BLaER1 treated with 17β-estradiol and CSF1 and Interleukin-3, amounts not matched to agents 10 nM and 100 nM (cell line): ENCODE data around the gene GRM2.
A peak's percentile ranks its signal among the peaks of the same experiment; 100 is the strongest.

Experiments
- H3K27ac ChIP-seq, 11 experiments: shearing (Covaris generic); formaldehyde crosslinking; 2 replicates each; pipeline ENCODE4 v1.8.1; 2022
- H3K27me3 ChIP-seq, 11 experiments: shearing (Covaris generic); formaldehyde crosslinking; 2 replicates each; pipeline ENCODE4 v1.8.1; 2022
- H3K36me3 ChIP-seq, 11 experiments: shearing (Covaris generic); formaldehyde crosslinking; 2 replicates each; pipeline ENCODE4 v1.8.1; 2022
- H3K4me1 ChIP-seq, 10 experiments: shearing (Covaris generic); formaldehyde crosslinking; 2 replicates each; pipeline ENCODE4 v1.8.1; 2022
- H3K4me2 ChIP-seq, 11 experiments: shearing (Covaris generic); formaldehyde crosslinking; 2 replicates each; pipeline ENCODE4 v1.8.1; 2022
- H3K4me3 ChIP-seq, 10 experiments: shearing (Covaris generic); formaldehyde crosslinking; 2 replicates each; pipeline ENCODE4 v1.8.1; 2022
- H3K9ac ChIP-seq, 11 experiments: shearing (Covaris generic); formaldehyde crosslinking; 2 replicates each; pipeline ENCODE4 v1.8.1; 2022
- H3K9me3 ChIP-seq, 11 experiments: shearing (Covaris generic); formaldehyde crosslinking; replicated peaks in 1 of 11; 2 replicates each; pipeline ENCODE4 v1.8.1; 2022
- H4K20me1 ChIP-seq, 11 experiments: shearing (Covaris generic); formaldehyde crosslinking; 2 replicates each; pipeline ENCODE4 v1.8.1; 2022
- Cebpa-rat ChIP-seq, 11 experiments: shearing (Covaris generic); IDR thresholded peaks; 2 replicates each; pipeline ENCODE4 v1.8.1; 2022

GRM2 gene

DNA sequence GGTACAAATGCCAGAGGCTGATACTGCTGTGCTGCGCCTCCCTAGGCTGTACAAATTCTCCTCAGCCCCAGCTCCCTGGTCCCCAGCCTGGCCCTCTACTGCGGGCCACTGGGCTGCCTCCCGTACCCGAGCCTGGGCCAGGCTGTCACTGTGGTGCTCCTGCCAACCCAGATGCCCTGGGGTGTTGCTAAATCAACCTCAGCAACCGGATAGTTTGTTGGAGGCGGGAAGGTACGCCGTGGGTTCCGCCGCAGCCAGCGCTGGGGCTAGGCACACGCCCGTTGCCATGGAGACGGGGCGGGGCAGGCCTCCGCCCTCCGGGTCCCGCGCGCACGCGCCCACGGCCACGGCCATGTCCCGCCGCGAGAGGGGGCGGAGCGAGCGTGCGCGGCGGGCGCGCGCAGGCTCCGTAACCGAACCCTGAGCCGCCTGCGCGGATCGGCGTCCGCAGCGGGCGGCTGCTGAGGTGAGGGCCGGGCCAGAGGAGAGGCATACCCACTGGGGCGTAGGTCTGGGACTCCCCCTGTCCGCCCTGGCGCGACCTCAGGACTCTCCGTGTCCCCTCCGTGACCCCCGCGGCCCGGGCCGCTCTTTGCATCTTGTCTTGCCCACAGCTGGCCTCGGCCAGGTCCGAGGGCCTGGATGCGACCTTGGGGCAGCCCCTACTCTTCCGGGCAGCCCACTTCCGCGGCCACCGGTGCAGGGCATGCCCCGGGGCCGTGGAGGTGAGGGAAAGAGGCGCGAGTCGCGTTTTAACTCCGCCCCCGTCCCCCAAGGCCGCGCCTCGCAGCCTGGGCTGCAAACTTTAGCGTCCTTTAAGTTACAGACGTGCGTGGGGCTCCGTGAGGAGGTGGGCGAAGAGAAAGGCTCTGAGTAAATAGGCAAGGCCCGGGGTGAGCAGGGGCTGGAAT lies 35.8 kb upstream of the GRM2 start, which contains the start of gene TEX264:
TEX264 (plus strand) TSS at position 430 of the 911 bp plus-strand sequence. CDS start 3,053 bp downstream, outside the sequence.
- Histone ChIP-seq H3K4me2 (peak within 1 kb of the TSS; percentile 84 to 99 (median 97)), H3K9ac (peak within 1 kb of the TSS; percentile 86 to 98 (median 92)), H3K4me1 (peaks cover 46 to 91% (median 82%) of the 10 kb centered on the region in 10 experiments), H4K20me1 (peaks cover 0 to 30% (median 0%) of the 10 kb centered on the region in 11 experiments; a peak in 3 of 22 replicates), H3K9me3 (no peaks in the 10 kb centered on the region), H3K4me3 (peak within 1 kb of the TSS; percentile 71 to 94 (median 82)), H3K27me3 (no peaks in the 10 kb centered on the region), H3K27ac (peak within 1 kb of the TSS; percentile 68 to 98 (median 93)), H3K36me3 (peaks cover 9 to 43% (median 22%) of the 10 kb centered on the region in 11 experiments; a peak in 20 of 22 replicates)
- peak in 5 of 11 experiments; percentile 20 to 77 (median 55); a peak in 8 of 22 replicates for TF ChIP-seq Cebpa-rat (IDR thresholded peaks at IDR 0.05)

DNA sequence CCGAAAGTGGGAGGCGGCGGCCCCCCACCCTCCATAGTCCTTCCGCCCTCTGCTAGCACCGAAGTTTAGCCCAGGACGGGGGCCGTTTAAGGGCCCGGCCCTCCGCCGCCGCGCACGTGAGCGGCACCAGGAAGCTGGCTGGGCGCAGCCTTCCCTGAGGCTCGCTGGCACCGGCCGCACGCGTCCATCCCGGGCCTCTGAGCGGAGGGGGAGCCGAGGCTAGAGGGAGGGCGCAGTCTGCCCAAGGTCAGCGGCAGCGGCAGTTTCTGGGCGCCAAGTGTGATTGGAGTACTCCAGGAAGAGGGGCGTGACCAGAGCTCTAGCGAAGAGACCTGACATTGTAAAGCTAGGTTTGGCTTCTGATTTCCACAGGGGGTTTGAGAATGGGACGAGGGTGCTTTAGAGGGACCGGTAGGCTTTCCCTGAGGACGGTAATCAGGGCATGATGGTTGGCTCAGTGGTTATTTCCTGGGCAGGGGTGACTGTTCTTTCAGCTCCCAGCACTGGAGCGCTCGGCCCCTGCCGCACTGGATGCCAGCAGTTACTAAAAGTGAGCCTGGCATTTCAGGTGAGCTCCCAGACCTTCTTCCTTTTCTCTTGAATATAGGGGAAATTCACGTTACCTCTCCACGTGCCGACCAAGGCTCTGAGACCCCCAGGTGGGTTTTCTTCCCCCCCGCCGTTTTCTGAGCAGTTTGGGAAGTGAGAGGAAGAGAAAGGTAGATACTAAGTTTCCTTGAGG lies 35.0 kb upstream of the GRM2 start:
- H3K4me1 ChIP-seq = peaks cover 46 to 92% (median 84%) of the 10 kb centered on the region in 10 experiments
- H3K4me2 ChIP-seq = peak overlapping the region; percentile 84 to 99 (median 97)
- peaks cover 0 to 33% (median 0%) of the 10 kb centered on the region in 11 experiments; a peak in 3 of 22 replicates for H4K20me1 ChIP-seq
- peak overlapping the region; percentile 68 to 98 (median 93) for H3K27ac ChIP-seq
- H3K27me3 ChIP-seq = no peaks in the 10 kb centered on the region
- no peaks in the 10 kb centered on the region for H3K9me3 ChIP-seq
- peak overlapping the region; percentile 71 to 94 (median 82) for H3K4me3 ChIP-seq
- peaks cover 13 to 45% (median 31%) of the 10 kb centered on the region in 11 experiments; a peak in 21 of 22 replicates for H3K36me3 ChIP-seq
- peak overlapping the region; percentile 86 to 98 (median 92) for H3K9ac ChIP-seq
- TF ChIP-seq Cebpa-rat (IDR thresholded peaks at IDR 0.05) = no peak

DNA sequence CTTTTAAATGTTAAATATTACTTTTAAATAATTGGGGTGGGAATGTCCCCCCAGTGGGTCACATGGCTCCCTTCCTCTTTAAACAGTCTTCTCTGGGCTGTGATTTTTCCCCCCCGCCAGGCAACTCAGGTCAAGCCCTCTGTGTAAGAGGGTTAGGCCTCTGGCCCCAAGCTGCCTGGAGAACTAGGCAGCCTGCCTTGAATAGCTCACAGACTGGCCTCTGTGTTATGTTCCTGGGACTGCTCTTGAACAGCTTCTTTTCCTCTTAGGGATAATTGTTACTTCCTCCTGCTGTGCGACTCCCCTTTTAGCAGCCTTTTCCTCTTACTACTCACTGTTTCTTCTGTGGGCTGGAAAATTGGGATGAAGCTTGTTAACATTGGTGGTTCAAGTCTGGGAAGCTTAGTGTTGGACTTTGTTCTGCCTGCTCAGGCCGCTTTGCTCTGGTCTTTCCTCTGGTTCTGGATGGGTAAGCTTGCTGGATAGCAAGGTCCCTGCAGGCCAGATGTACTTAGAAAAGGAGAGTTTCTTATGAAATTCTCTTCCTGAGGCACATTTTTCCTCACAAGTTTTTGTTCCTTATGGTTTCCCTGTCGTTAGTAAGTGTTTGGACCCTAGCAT lies 33.6 kb upstream of the GRM2 start:
- Histone ChIP-seq H3K9me3 (no peaks in the 10 kb centered on the region), H3K4me3 (peak overlapping the region in 6 of 10 experiments; percentile 78 to 89 (median 84); a peak in 7 of 20 replicates), H3K27ac (peak overlapping the region in 10 of 11 experiments; percentile 21 to 98 (median 88); a peak in 16 of 22 replicates), H3K9ac (peak overlapping the region; percentile 86 to 98 (median 92); a peak in 21 of 22 replicates), H4K20me1 (peaks cover 0 to 46% (median 0%) of the 10 kb centered on the region in 11 experiments; a peak in 3 of 22 replicates), H3K36me3 (peaks cover 16 to 45% (median 39%) of the 10 kb centered on the region in 11 experiments; a peak in 21 of 22 replicates), H3K4me2 (peak overlapping the region; percentile 84 to 99 (median 97)), H3K27me3 (no peaks in the 10 kb centered on the region), H3K4me1 (peaks cover 46 to 92% (median 87%) of the 10 kb centered on the region in 10 experiments)
- TF ChIP-seq Cebpa-rat (IDR thresholded peaks at IDR 0.05) = no peak

DNA sequence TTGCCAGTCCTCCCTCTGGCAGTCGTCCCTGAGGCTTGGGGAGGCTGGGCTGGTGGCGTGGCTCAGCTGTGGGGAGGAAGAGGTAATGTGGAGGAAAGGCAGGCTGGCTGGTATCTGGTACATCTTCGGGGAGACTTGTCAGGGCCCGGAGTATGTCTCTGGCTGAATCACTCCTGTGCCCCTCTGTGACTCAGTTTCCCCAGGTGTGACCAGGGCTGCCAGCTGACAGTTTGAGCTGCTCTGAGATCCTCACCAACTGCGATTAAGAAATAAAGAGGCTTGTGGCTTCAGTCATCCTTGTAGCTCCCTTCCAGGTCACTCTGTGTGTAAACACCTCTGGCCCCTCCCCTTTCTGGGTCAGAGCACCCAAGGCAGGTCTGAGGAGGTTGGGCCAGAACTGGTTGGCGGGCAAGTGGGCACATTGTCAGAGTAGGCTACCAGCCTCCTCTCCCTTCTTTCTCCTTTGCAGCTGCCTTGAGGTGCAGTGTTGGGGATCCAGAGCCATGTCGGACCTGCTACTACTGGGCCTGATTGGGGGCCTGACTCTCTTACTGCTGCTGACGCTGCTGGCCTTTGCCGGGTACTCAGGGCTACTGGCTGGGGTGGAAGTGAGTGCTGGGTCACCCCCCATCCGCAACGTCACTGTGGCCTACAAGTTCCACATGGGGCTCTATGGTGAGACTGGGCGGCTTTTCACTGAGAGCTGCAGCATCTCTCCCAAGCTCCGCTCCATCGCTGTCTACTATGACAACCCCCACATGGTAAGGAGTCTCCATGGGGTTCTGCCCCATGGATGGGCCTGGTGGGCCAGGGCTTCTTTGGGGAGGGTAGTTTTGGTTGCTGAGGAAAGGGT lies 32.8 kb upstream of the GRM2 start:
- peaks cover 0 to 51% (median 0%) of the 10 kb centered on the region in 11 experiments; a peak in 3 of 22 replicates for H4K20me1 ChIP-seq
- H3K4me2 ChIP-seq = peak overlapping the region; percentile 84 to 99 (median 97)

DNA sequence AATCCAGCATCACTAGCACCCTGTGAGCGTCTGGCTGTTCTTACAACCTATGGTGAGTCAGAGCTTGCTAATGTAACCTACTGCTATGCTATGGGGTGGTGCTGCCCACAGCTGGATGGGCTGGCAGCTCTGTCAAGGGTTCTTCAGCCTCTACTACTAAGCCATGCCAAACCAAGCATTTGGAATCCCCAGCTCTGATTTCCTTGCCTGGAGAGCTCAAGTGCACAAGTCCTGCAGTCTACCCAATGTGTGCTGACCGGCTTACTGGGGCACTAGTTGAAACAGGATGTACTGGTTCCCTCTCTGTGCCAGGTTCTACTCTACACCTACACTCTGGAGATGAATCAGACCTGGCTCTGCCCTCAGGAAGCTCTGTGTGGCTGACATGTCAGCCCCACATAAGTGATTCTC lies 31.7 kb upstream of the GRM2 start:
- Histone ChIP-seq H3K4me1 (peaks cover 48 to 92% (median 87%) of the 10 kb centered on the region in 10 experiments), H4K20me1 (peaks cover 0 to 51% (median 0%) of the 10 kb centered on the region in 11 experiments; a peak in 3 of 22 replicates), H3K27ac (peak overlapping the region in 4 of 11 experiments; percentile 7 to 97 (median 60); a peak in 4 of 22 replicates), H3K36me3 (peaks cover 25 to 64% (median 48%) of the 10 kb centered on the region in 11 experiments), H3K9ac (no peak overlapping the region), H3K9me3 (no peaks in the 10 kb centered on the region), H3K4me2 (peak overlapping the region in 9 of 11 experiments; percentile 10 to 99 (median 95); a peak in 14 of 22 replicates), H3K27me3 (no peaks in the 10 kb centered on the region), H3K4me3 (no peak overlapping the region)
- TF ChIP-seq Cebpa-rat (IDR thresholded peaks at IDR 0.05) = no peak

More for the DNA sequence above, 32.8 kb upstream of the GRM2 start:
- peak overlapping the region in 3 of 10 experiments; percentile 13 to 89 (median 87); a peak in 4 of 20 replicates for H3K4me3 ChIP-seq
- no peaks in the 10 kb centered on the region for H3K9me3 ChIP-seq
- no peaks in the 10 kb centered on the region for H3K27me3 ChIP-seq
- H3K27ac ChIP-seq = peak overlapping the region in 8 of 11 experiments; percentile 11 to 98 (median 93); a peak in 14 of 22 replicates
- H3K9ac ChIP-seq = peak overlapping the region; percentile 86 to 98 (median 92); a peak in 16 of 22 replicates
- H3K4me1 ChIP-seq = peaks cover 48 to 92% (median 87%) of the 10 kb centered on the region in 10 experiments
- no peak for TF ChIP-seq Cebpa-rat (IDR thresholded peaks at IDR 0.05)
- peaks cover 19 to 52% (median 46%) of the 10 kb centered on the region in 11 experiments; a peak in 21 of 22 replicates for H3K36me3 ChIP-seq

DNA sequence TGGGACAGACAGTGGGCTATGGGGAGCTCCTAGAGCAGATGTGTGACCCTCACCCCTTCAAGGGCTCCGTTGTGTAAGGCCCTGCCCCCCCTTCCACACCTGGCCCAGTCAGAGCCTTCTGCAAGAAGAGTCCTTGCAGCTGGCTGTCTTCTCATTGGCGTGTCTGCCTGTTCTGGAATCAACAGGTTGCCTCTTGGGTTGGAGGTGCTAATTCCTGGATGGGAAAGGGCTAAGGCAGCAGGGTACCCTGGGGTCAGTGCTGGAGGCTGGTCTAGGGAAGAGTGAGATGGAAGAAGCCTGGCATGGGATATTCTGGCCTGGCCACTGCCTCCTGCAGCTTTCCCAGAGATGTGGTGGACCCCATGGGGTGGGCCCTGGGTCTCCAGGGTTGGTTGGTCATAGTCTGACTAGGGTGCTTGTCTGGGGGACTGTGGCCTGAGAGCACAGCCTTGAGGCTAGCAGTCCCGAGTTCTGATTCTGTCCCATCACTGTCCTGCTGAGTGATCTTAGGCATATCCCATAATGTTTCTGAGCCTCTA lies 30.7 kb upstream of the GRM2 start:
- Histone ChIP-seq H3K27me3 (no peaks in the 10 kb centered on the region), H3K4me2 (peak overlapping the region in 7 of 11 experiments; percentile 10 to 99 (median 97); a peak in 12 of 22 replicates), H3K9me3 (no peaks in the 10 kb centered on the region), H3K27ac (peak overlapping the region in 1 of 11 experiments; percentile 86; a peak in 2 of 22 replicates), H3K36me3 (peaks cover 25 to 70% (median 48%) of the 10 kb centered on the region in 11 experiments), H3K9ac (no peak overlapping the region), H3K4me3 (no peak overlapping the region), H3K4me1 (peaks cover 51 to 95% (median 90%) of the 10 kb centered on the region in 10 experiments), H4K20me1 (peaks cover 0 to 58% (median 0%) of the 10 kb centered on the region in 11 experiments; a peak in 4 of 22 replicates)
- no peak for TF ChIP-seq Cebpa-rat (IDR thresholded peaks at IDR 0.05)

DNA sequence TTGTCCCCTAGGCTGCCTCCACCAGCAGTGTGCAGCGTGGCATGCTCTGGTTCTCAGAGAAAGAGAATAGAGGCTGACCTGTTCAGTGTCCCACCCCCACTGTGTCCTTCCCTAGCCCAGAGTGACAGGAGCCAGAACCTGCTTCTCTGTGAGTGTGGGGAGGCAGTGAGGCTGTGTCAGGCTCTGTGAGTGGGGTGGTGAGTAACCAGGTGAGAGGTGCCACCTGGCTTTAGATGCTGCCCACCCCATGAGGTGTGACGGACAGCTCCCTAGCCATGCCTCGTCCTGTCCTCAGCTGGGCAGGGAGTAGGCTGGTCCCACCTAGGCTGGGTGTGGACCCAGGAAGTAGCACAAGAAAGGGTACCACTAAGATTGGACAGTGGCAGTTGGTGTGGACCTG lies 29.5 kb upstream of the GRM2 start:
- H3K27ac ChIP-seq = peak overlapping the region in 7 of 11 experiments; percentile 79 to 87 (median 85); a peak in 8 of 22 replicates
- H3K9ac ChIP-seq = peak overlapping the region in 4 of 11 experiments; percentile 7 to 42 (median 24); a peak in 2 of 22 replicates
- H3K4me2 ChIP-seq = peak overlapping the region in 7 of 11 experiments; percentile 21 to 99 (median 96); a peak in 10 of 22 replicates
- H3K4me1 ChIP-seq = peaks cover 57 to 100% (median 96%) of the 10 kb centered on the region in 10 experiments
- H3K36me3 ChIP-seq = peaks cover 25 to 70% (median 48%) of the 10 kb centered on the region in 11 experiments
- no peaks in the 10 kb centered on the region for H3K9me3 ChIP-seq
- no peaks in the 10 kb centered on the region for H3K27me3 ChIP-seq
- TF ChIP-seq Cebpa-rat (IDR thresholded peaks at IDR 0.05) = no peak
- peaks cover 0 to 65% (median 0%) of the 10 kb centered on the region in 11 experiments; a peak in 4 of 22 replicates for H4K20me1 ChIP-seq
- H3K4me3 ChIP-seq = no peak overlapping the region
